AG04450 (cell line): Measurements from ENCODE around the gene CELF5. TPM values are rescaled to one million over a fixed set of nuclear protein-coding genes. Genes with fewer than 3 reads are reported as not detected.

ENCODE experiments used
- CTCF ChIA-PET: fragments of 300-600, 350-600 bp; formaldehyde crosslinking; extraction: SDS; loops from one replicate; lab custom pipeline; 2022; ENCODE audit warnings: antibody characterized with exemption, inconsistent platforms; lab: Charles Lee
- POLR2A ChIA-PET: fragments of 350-600 bp; formaldehyde crosslinking; extraction: SDS; loops from one replicate; lab custom pipeline; 2021; ENCODE audit warnings: antibody characterized with exemption, inconsistent platforms; lab: Yijun Ruan, JAX
- DNase-seq: peaks from one replicate; pipeline ENCODE4 v3.0.0-alpha.2; 2011; ENCODE audit warnings: low read depth, low spot score
- H3K27ac ChIP-seq: one replicate; pipeline ENCODE4 v1.5.1; 2012; ENCODE audit warnings: low read depth, low read length, control low read depth
- H3K27me3 ChIP-seq: one replicate; pipeline ENCODE4 v1.6.0; 2012; ENCODE audit warnings: low read length; ENCODE audit not compliant: control insufficient read depth, insufficient read depth
- H3K4me3 ChIP-seq: 2 replicates; pipeline ENCODE4 v1.5.1; 2011; ENCODE audit warnings: mild to moderate bottlenecking, low read depth, low read length, control low read depth
- H3K9me3 ChIP-seq: 2 replicates; pipeline ENCODE4 v1.5.1; 2012; ENCODE audit warnings: low read length; ENCODE audit not compliant: control insufficient read depth, insufficient read depth
- CTCF ChIP-seq: IDR thresholded peaks from 2 replicates; pipeline ENCODE4 v1.5.1; 2011; ENCODE audit warnings: low read depth, low read length, control low read depth, inconsistent platforms
- polyA plus RNA-seq: library from polyadenylated mRNA; depleted of rRNA; stranded (reverse); fragments of >200 nt; gene quantifications from 2 replicates; pipeline ENCODE4 v1.2.3, GENCODE V29; 2011

The CELF5 gene
- polyA plus RNA-seq, 1 experiment: not detected

- Histone ChIP-seq H3K27ac (no peak overlapping the region), H3K4me3 (no peak overlapping the region), H3K27me3 (peaks cover 47% of the 10 kb centered on the region), H3K9me3 (peaks cover 14% of the 10 kb centered on the region)
- no peak for DNase-seq
- ChIA-PET POLR2A (interaction anchor here (1.9 kb wide), 1 partner anchor 14 kb away, joined by 5 read pairs; no protein-coding TSS in a partner anchor), CTCF (interaction anchor here (0.7 kb wide), 1 partner anchor 72 kb away, joined by 3 read pairs; no protein-coding TSS in a partner anchor)
- TF ChIP-seq CTCF: no peak
Measured at GRCh38 chr19:3269916-3270671, 45.6 kb downstream of the CELF5 start.

- peaks cover 52% of the 10 kb centered on the region for H3K27me3 ChIP-seq
- ChIA-PET CTCF (interaction anchor here (0.5 to 0.7 kb wide), 2 partner anchors 72 to 1923 kb away, joined by 3 to 6 read pairs; no protein-coding TSS in a partner anchor), POLR2A (interaction anchor here (1.9 kb wide), 1 partner anchor 13 kb away, joined by 5 read pairs; no protein-coding TSS in a partner anchor)
- H3K27ac ChIP-seq: no peak overlapping the region
- TF ChIP-seq CTCF: no peak
- peaks cover 14% of the 10 kb centered on the region for H3K9me3 ChIP-seq
- DNase-seq: no peak
- H3K4me3 ChIP-seq: no peak overlapping the region
Measured at GRCh38 chr19:3270902-3271301, 46.4 kb downstream of the CELF5 start.

GRCh38 chr19:3272401-3272931 lies 48.0 kb downstream of the CELF5 start:
- H3K9me3 ChIP-seq: peaks cover 14% of the 10 kb centered on the region
- H3K4me3 ChIP-seq: no peak overlapping the region
- peaks cover 46% of the 10 kb centered on the region for H3K27me3 ChIP-seq
- TF ChIP-seq CTCF: no peak
- ChIA-PET CTCF (interaction anchor here (1.5 kb wide), 1 partner anchor 213 kb away, joined by 3 read pairs; no protein-coding TSS in a partner anchor), POLR2A (interaction anchor here (1.9 kb wide), 1 partner anchor 11 kb away, joined by 5 read pairs; no protein-coding TSS in a partner anchor)
- no peak for DNase-seq
- H3K27ac ChIP-seq: no peak overlapping the region

GRCh38 chr19:3272952-3273351 lies 48.5 kb downstream of the CELF5 start:
- no peak overlapping the region for H3K4me3 ChIP-seq
- TF ChIP-seq CTCF: no peak
- H3K9me3 ChIP-seq: peaks cover 14% of the 10 kb centered on the region
- no peak for DNase-seq
- no peak overlapping the region for H3K27ac ChIP-seq
- ChIA-PET POLR2A (no interaction called here), CTCF (interaction anchor here (1.5 kb wide), 1 partner anchor 212 kb away, joined by 3 read pairs; no protein-coding TSS in a partner anchor)
- H3K27me3 ChIP-seq: peaks cover 44% of the 10 kb centered on the region
